DMS 273 treated with DMSO at 0.1 percent for 48 hours (cell line): ENCODE measurements around the gene CMC2.
A peak's percentile ranks its signal among the peaks of the same experiment; 100 is the strongest.

Experiments used
- DNase-seq: peaks from one replicate; lab custom pipeline; 2025; lab: John Stamatoyannopoulos, UW

CMC2 gene

DNA sequence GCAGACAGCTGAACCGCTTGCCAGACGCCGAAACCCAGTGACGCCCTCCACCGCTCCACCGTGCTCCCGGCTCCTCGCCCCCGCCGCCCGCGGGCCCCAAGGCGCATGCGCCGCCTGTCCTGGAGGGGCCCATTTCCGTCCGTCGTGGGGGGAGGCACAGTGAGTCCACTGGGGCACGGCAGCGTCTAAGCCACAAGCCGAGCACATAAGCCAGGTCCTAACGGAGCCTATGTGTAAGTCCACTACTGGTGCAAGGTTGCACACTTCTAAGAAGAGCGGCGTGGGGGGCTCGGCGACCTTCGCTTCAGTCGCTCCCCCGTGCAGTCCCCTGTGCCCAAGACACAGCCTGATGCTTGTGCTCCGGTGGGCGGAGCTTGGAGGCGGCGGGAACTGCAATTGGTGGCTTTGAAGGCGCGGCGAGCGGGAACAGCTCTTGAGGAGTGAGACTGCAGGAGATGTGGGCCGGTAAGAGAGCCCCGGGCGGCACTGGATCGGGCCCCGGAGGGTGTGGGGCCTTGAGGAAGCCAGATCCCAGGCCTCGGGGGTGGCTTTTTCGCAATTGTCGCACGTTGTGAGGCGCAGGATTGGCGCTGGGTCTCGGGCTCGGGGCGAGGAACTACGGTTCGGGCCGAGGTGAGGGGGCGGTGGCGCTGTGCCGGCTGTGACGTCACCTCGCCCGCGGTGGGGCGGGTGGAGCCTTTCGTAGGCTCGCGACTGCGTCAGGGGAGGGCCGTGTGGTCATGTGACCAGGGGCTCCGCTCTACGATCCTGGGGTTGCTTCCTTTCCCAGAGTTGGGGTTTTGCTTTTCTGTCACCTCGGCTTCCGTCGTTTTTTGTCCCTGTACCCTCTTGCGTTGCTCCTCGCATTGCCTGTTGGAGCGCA is at the start of gene CMC2, which contains the start of gene CENPN:
Gene CMC2, minus strand, starts transcription at position 73 of the 883 bp plus-strand sequence. CDS start 9,491 bp downstream, outside the sequence.
Gene CENPN, plus strand, starts transcription at position 402 of the 883 bp plus-strand sequence. CDS start 4,726 bp downstream, outside the sequence.
- peak; percentile 97 for DNase-seq

DNA sequence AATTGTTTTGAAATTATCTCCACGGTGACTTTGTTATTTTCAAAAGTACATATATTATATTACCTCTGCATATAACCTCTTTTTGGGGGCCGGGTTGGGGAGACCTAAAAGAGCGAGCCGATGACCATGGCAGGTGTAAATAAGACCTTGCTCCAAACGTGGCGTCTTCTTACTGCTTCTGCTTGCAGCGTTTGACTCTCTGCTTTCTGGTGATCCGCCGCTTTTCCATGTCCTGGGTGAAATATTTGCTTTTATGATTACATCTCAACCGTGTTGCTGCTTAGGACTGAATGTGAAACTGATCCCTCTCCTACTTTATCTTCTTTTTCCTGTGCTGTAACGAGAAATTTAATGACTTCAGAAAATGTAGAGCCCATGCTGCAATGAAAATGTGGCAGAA is 47.1 kb upstream of the CMC2 start:
- DNase-seq = no peak

DNA sequence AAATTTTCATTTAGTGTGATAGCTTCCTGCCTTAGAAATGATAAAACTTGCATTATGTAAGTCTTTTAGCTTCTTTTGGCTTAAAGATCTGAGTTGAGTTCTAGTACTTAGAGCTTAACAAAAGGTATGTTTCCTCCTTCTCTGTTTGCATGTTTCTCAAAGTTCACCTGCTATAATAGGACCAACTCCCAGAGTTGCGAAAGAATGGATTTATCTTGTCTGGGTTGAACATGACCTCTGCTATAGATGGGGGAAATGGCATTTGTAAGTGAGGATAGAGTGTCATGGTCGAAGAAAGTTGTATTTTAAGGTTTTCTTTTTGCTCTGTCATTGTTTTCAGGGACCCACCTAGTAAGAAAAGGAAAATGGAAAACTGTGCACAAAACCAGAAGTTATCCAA is 36.1 kb upstream of the CMC2 start:
- no peak for DNase-seq

DNA sequence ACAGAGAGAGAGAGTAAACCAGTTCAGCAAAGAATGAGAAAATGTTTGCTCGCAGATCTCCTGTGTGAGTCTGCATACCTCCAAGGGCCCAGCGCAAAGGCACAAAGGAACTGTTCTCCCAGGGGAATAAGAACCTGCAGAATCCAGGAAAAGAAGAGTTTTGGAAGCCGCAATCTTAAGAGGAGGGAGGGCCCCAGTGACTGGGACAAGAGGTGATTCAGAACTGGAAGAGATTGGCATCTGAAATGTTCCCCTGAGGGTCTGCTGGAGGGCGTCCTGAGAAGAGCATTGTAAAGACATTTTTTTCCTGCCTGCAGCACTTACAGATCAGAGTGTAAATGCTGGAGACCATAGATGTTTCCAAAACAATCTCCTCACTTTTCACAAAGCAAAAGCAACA is 35.0 kb upstream of the CMC2 start:
- DNase-seq = no peak

DNA sequence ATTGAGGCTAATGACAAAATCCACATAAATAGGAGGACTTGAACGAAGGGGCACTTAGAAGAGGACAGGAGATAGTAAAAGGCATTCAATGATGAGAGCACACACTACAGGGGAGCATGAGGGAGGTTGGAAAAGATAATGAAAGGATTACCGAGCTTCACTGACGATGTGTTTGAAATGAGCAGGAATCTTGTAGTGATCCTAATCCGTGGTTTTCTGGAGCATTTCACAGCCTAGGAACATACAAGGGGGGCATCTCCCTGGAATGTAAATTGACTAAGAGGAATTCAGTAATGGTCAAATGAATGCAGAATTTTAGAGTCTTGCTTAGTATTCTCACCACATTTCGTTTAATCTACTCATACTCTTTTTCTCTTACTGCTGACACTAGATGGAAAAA is 34.2 kb upstream of the CMC2 start:
- no peak for DNase-seq

DNA sequence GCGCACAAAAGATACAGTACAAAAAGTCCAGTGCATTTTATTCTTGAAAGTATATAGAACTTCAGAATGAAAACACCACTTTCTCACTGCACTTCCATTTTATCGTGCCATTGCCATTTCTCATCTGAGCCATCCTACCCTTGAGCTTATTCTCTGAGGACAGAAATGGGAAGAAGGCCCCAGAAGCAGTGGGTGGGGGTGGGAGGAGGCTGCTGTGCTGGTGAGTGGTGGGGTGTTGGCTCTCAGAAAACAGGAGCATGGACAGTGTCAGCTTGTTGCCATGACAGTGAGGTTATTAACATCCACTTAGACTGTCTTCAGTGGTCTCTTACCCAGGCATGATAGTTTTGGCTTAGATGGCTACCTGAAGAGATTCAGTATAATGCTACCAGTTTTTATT is 33.4 kb upstream of the CMC2 start:
- DNase-seq = no peak

DNA sequence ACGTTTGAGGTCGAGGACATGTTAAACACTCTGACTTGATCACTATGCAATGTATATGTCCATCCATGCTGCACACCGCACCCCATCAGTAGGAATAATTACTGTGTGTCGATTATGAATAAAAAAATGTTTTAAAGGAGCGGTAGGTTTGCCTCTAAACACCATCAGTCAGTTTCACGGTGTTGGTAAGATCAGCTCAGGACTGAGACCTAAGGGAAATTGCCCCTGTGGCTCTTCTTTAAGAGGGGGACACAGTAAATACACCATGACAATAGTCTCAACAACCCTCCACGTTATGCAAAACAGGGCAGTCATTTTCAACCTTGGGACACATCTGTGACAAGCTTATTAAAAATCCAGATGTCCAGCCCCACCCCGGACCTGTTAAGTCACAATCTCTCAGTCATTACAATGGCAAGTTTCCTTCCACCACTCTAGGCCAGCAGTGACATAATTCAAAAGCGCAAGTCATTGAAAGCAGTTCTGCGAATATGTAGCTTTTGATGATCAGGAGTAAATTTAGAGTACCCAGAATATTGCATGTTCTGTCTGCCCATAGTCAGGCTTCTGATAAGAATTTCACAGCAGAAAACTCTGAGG is 30.2 kb upstream of the CMC2 start:
- DNase-seq = no peak

DNA sequence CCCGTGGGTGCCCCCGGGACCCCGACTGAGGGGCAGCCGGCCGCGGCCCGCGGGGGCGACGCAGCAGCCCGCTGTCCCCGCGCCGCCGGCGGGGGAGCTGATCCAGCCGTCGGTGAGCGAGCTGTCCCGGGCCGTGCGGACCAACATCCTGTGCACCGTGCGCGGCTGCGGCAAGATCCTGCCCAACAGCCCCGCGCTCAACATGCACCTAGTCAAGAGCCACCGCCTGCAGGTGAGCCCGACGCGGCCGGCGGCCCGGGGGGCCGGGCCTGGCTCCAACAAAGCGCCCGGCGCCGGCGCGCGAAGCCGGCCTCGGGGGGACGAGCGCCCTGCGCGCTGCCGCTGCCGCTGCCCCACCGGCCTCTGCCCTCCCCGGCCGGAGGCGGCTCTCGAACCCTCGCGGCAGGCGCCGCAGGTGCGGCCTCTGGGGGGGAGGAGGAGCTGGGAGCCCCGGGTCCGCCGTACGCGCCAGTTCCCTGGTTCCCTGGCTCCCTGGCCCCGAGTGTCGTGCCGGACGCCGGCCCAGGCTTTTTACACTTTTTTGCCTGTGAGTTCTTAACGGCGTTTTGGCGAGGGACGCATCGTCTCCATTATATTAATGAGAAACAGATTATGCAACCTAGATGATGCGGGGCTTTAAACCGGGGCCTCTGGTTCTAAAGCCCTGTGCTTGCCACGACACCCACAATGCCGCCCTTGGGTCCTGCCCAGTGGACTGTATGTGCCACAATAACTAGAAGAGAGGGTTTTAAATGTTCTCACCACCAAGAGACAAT is 29.5 kb upstream of the CMC2 start:
- no peak for DNase-seq

DNA sequence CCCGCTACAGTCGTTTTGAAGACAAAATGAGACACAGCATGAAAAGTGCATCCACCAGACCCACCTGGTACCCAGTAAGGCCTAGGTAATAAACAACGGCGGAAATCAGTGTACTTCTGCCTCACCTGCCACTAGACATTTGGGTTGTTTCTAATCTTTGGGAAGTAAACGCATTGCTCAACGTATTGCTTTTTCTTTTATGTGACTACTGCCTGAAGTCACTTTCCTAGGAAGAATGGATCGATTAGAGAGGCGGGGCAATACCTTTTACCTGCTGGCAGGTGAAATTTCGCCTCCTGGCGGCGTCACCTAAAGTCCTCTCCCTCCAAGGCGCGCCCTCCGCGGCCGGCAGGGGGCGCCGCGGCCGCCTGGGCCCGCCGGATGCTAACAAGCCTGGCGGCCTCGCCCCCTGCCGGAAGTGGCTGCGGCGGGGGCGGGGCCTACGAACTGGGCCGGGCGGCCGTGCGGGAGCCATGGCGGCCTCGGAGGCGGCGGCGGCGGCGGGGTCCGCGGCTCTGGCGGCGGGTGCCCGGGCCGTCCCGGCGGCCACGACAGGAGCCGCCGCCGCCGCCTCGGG is 28.8 kb upstream of the CMC2 start, which contains the start of gene ATMIN:
Gene ATMIN, plus strand, starts transcription at position 445 of the 577 bp plus-strand sequence. Its CDS starts 29 bp downstream, at position 474.
- DNase-seq = peak; percentile 39

DNA sequence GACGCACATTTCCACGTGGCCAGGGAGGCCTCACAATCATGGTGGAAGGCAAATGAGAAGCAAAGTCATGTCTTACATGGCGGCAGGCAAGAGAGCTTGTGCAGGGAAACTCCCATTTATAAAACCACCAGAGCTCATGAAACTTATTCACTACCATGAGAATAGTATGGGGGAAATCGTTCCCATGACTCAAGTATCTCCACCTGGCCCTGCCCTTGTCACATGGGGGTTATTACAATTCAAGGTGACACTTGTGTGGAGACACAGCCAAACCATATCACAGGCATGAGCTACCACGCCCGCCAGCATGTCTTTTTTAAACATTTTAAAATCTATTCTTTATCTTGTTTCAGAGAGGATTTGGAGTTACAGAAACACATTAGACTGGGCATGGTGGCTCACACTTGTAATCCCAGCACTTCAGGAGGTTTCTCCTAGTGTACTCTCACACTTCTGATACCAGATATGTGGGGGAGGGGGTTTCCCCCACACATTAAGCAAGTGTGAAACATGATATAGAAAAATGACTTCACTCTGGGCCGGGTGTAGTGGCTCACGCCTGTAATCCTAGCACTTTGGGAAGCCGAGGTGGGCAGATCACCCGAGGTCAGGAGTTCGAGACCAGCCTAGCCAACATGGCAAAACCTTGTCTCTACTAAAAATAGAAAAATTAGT is 23.4 kb upstream of the CMC2 start:
- no peak for DNase-seq

DNA sequence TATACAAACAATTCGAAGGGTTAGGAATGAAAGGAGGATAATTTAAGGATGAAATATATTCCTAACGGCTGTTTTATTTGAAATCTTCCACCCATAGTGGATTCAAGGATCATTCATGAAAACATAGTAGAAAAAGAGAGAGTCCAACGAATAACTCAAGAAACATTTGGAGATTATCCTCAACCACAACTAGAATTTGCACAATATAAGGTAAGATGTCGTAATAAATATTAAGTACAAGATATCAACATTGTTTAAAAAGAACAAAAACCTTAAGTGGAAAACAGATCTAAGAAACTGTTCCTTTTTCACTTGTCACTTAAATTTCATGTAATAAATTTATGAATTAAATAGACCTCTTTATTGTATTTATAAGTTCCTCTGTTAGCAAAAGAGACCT is 19.7 kb upstream of the CMC2 start:
- DNase-seq = no peak

DNA sequence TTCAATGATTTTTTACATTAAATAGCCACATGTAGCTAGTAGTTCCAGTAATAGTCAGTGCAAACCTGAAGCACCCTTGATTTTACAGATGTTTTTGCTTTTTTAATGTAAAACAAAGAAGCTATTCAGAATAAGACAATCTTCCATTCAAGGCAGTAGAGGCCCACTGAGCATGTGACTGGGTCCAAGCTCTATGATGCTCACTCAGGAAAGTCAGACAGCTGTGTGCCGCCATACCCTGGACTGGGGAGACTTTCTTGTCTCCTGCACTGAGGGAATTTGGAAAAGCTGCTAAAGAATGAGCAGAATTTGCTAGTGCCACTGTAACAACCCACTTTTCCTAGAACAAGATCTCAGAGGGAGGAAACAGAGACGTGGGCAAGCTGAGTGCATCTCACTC is 11.8 kb upstream of the CMC2 start:
- no peak for DNase-seq

DNA sequence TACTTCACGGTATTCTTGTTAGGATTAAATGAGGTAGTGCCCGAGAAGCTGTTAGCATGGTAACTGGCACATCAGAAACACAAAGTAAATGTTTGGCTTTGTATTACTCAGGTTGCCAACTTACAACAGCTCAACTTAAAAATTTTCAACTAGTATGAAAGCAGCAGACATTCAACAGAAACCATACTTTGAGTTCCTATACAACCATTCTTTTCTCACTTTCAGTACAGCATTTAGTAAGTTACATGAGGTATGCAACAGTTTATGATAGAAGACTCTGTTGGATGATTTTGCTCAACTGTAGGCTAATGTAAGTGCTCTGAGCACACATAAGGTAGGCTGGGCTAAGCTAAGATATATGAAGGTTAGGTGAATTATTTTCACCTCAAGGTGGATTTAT is 8.0 kb upstream of the CMC2 start:
- no peak for DNase-seq

DNA sequence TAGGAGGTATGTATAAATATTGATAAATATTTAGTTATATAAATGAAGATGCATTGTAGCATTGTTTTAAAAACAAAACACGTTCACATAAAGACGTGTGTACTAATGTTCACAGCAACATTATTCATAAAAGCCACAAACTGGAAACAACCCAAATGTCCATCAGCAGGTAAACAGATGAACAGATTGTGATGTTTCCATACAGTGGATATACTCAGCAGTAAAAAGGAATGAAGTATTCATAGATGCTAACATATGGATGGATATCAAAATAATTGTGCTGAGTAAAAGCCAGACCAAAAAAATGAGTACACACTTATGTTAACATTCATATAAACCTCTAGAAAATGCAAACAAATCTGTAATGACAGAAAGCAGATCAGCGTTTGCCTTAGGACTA is 6.3 kb upstream of the CMC2 start:
- no peak for DNase-seq

DNA sequence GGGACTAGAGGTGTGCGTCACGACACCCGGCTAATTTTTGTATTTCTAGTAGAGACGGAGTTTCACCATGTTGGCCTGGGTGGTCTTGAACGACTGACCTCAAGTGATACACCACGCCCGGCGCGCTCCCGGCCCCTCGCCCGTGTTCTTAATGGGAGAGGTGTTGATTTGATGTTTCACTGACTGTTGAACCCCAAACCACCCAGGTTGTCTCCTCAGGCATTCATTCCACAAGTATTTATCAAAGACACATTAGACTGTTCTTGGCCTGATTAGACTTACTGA is 1.8 kb upstream of the CMC2 start:
- no peak for DNase-seq

DNA sequence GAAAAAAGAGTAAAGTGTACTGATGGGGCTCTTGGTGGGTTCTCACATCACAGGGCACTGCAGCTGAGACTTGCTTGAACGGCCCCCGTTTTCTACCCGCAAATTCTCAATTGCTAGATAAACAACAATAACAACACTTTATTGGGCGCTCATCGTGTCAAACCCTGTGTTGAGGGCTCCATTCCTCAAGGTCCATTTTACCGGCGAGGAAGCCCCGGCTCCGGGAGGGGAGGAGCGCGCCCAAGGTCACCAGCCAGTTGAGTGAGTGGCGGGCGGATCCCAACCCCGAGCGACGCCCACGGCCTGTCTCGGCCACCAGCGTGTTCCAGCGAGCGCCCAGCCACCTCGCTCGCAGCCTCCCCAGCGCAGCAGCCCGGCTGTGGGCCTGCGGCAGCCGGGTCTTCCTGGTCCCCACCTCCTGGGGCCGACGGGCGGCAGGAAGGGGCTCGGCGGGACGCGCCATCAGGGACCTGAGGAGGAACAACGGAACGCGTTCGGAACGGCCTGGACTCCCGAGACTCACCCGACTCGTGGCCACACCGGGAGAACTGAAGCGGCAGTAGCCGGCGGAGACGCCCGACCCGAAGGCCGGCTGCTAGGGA is 373 bp downstream of the CMC2 start:
- DNase-seq = peak; percentile 8

DNA sequence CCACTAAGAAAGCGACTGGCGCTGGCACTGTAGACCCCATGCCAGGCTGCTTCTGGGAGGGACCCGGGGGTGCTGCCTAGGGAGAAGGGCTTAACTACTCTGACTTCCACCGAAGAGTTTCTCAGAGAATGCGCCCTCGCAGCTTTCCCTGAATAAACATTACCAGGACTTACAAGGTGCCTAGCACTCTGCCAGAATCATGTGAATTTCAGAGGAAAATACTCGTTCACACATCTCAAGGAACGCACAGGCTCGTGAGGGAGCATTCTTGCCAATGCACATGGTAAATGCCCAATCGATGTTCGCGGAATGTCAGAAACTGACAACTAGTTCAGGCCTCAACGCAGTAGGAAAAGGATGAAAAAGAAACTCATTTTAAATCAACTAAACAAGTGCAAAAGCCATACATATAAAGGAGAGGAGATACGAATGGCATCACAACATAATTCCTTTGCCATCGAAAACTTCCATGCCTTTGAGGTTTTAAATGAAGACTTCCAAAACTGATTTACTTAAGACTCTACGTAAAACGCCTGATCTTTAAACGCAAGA is 999 bp downstream of the CMC2 start:
- no peak for DNase-seq

DNA sequence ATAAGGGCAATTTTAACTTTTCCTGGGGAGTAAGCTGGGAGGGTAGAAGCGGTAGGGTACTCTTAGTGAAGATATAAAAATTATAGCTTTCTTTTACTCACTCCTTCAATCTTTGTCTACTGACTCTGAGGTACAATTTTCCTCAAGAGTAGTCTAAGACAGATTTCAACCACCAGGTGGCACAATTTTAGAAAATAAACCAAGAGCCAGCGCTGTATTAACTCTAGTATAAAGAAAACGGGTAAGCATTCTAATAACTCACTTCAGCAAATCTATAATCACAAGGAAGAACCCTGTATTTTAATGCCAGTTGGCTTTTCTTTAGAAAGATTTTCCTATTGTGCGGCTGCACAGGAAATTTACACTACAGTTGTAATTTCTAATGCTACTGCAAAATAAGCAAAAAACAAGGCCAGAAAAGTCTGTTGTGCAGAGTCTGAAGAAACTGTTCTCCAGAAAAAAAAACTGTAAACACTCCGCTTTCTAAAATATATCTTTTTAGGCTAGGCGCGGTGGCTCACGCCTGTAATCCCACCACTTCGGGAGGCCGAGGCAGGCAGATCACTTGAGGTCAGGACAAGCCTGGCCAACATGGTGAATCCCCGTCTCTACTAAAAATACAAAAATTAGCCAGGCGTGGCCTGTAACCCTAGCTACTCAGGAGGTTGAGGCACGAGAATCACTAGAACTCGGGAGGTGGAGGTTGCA is 1.9 kb downstream of the CMC2 start:
- peak; percentile 42 for DNase-seq

DNA sequence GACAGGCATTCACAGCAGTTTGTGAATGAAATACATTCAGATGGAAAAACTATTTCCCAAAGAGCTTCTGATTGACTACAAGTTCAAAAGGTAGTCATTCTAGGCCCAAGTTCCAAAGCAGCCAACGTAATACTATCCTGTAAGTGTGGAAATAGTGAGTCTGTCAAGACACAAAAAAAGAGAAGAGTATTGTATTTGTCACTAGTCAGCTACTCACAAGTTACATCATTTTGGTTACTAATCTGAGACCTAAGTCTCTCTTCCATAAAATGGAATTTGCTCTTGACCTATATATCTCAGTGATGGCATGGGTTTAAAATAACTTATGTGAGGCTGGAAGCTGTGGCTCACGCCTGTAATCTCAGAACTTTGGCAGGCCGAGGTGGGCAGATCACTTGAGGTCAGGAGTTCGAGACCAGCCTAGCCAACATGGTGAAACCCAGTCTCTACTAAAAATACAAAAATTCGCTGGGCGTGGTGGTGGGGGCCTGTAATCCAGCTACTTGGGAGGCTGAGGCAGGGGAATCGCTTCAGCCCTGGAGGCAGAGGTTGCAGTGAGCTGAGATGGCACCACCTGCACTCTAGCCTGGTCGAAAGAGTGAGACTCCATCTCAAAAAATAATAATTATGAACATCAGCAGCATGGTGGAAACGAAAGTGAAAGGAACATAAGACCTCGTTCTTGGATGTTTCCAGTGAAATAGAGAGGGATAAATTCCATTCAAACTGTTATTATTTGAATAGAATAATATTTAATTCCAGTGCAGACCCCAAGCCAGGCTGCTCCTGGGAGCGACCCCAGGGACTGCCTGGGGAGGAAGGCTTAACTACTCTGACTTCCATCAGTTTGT is 2.9 kb downstream of the CMC2 start:
- no peak for DNase-seq

DNA sequence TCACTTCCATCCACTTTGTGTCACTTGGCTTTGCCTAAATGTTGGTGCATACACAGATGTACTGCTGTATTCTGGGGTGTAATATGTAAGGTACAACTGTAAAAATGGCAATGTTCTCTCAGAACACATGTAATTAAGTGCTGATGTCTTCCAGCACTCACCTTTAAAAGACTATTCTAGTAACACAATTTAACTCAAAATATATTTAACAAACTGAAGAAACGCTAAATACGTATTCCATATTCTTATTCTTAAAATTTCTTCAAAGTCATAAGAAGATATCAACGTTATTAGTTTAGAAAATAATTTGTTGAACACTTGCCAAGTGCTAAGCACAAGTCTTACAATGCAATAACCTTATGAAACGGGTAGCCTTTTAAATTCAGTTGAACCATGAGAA is 3.6 kb downstream of the CMC2 start:
- DNase-seq = no peak
